IPS DF 19.7 (cell line): ENCODE results near the gene MYO16.

Experiments
- DNase-seq: peaks from one replicate; pipeline ENCODE4 v3.0.0-alpha.2; 2013; ENCODE audit warnings: low read depth, low spot score

The MYO16 gene

DNA sequence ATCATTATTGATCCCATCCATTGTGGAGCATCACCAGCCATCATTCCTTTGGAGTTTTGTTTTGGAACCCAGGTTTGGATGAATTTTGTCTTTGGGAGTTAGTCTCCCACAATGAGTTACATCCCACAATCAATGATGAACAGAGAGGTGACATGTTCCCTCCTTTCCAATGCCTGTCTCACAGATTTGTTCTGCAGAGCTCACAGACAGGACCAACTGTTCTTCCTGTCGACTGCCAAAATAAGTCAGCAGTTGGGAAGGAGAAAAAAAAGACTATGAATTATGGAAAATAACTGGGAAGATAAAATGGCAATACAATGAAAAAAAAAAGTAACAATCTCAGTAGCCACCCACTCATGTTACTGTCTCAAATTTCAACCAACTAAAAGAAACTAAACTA is 489.1 kb downstream of the MYO16 start:
- no peak for DNase-seq

DNA sequence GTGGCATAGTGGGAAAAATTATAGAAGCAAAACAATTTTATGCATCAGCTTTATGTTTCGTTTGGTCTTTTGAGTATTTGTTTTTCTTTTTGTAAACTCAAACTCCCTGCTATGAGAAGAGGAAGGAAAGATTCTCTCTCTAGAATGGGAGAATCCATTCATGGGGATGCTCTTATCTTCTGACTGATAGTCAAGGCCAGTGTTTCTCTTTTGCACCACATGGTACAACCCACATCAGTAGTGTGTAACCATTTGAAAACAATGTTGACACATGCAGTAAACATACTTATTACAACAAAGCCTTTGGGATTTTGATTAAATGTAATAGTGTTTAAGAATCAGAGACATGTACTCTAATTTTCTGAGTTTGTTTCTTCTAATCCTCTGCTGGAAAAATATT is 490.5 kb downstream of the MYO16 start:
- no peak for DNase-seq

- DNase-seq, result no peak
These were observed 492.4 kb downstream of the MYO16 start for GRCh38 chr13:109121826-109122225.

DNA sequence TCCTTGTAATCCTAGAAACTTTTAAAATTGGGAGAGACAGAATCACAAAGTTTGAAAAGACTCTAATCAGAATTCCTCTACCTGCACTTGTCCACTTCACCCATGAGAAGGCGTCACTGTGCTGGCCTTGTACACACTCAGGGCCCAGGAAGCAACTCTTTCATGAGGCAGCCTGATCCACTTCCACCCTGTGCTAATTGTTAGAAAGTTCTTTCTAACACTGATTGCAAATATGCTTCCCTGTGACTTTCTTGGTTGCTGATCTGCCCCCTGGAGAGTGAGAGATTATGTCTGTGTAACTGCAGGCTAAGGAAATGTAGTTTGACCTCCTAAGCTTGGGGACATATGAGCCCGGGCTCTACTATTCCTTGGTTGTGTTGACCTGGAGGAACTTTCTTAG is 494.6 kb downstream of the MYO16 start:
- DNase-seq, result no peak

GRCh38 chr13:109126178-109126577 is 496.8 kb downstream of the MYO16 start:
- DNase-seq, result no peak

DNA sequence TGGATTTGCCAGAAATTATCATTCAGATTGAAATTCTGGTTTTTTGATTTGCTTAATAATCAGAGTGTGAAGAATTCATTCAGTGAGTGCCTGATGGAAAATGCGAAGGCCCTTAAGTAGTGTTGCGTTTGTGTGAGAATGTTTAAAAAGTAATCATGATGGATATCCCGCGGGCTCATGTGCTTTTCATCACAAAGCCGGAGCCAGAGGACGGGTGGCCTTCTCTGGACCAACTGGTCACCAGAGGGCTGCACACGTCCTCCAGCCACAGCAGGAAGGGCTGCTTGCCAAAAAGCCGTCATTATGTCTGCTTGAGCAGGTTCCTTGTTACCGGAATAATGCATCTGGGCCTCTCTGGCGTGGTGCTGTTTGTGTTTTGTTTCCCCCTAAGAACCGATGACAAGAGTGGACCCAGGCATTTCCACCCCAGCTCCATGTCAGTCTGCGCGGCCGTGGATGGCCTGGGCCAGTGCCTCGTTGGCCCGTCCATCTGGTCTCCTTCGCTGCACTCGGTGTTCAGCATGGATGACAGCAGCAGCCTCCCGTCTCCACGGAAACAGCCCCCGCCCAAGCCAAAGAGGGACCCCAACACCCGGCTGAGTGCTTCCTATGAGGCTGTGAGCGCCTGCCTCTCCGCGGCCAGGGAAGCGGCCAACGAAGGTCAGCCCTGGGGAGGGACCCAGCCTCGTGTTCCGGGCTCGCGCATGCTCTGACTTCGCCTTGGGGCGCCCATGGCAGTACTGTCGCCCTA is 497.7 kb downstream of the MYO16 start:
- DNase-seq, result no peak

- DNase-seq, result no peak
These were observed 498.7 kb downstream of the MYO16 start for GRCh38 chr13:109128121-109128520.

DNA sequence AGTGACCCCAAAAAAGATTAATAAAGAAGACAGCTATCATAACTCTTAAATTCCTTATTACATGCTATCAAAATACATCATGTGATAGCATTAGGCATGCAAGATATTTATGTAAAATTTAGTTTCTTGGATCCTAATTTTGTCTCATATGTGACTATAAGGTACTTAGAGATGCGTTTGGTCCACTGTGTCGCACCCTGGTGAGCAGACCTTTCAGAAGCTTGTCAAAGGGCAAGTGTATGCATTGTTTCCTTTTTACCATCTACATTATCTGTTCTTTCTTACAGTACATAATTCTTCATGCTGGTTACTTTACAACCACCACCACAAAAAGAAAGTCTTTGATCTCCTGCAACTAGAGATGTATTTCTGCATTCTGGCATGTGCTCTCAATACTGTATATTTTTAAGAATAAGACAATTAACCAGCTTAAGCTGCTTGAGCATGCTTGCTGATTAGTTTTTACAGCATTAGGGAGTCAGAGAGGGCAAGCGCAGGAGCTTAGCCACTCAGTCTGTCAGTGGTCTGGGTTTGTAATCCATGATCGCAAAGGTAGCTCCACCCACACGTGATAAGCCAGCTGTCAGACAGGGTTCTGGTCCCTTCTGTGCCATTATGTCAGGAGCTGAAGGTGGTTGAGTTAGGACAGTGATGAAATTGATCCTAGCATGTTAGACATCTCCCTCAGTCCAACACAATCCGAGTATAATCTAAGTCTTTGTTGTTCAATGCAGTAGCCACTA is 500.9 kb downstream of the MYO16 start:
- no peak for DNase-seq

DNA sequence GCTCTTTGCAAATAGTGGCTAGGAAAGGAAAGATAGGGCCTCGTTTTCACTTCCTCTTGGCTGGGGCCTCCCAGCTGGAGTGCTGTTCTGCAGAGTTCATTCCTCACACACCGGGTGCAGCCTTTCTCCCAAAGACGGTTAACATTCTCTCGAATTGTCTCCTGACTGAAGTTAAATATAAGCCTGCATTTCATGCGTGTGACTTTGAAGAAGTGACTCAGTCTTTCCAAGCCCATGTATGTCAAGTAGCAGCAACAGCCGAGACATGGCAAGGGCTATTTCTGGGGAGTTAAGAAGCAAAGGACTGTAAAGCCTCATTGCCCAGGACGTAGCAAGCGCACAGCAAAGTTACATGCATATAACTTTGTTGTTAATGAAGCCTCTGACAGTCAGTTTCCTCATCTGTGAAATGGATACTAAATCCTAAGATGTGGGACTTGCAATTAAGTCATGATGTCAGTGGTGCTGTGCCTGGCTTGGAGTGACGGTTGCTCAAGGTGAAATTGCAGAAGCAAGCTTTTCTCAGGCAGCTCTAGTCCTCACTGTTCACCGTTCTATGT is 502.4 kb downstream of the MYO16 start:
- DNase-seq, result no peak

GRCh38 chr13:109135018-109135417 is 505.6 kb downstream of the MYO16 start:
- no peak for DNase-seq

DNA sequence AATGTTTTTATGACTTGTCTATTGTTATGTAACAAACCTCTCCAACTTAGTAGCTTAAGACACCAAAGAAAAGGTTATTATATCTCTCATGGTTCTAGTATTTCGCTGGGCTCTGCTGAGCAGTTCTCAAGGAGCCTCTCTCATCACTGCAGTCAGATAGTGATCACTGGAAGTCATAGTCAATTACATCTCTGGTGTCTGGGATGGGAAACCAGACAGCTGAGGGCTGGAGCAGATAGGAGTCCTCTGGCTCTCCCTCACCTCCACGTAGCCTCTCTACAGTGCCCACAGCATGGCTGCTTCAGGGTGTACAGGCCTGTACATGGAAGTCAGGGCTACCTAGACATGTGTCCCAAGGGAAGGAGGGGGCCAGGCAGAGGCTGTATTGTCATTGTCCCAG is 507.5 kb downstream of the MYO16 start:
- no peak for DNase-seq

GRCh38 chr13:109139346-109139745 is 509.9 kb downstream of the MYO16 start:
- no peak for DNase-seq

DNA sequence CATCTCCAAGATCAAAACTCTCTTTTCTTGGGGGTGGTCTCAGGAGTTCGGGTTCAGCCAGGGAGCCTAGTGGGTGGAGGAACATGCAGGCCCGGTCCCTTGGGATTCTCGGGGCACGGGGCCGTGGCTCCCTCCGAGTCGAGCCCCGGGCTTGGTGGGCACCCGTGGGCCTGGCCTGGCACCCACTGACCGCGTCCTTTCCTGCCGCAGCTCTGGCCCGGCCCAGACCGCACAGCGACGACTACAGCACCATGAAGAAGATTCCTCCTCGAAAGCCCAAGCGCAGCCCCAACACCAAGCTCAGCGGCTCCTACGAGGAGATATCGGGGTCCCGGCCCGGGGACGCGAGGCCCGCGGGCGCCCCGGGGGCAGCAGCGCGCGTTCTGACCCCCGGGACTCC is 510.6 kb downstream of the MYO16 start:
- no peak for DNase-seq

- no peak for DNase-seq
These were observed 511.3 kb downstream of the MYO16 start for GRCh38 chr13:109140479-109141349.

- no peak for DNase-seq
These were observed 512.3 kb downstream of the MYO16 start for GRCh38 chr13:109141706-109142105.

DNA sequence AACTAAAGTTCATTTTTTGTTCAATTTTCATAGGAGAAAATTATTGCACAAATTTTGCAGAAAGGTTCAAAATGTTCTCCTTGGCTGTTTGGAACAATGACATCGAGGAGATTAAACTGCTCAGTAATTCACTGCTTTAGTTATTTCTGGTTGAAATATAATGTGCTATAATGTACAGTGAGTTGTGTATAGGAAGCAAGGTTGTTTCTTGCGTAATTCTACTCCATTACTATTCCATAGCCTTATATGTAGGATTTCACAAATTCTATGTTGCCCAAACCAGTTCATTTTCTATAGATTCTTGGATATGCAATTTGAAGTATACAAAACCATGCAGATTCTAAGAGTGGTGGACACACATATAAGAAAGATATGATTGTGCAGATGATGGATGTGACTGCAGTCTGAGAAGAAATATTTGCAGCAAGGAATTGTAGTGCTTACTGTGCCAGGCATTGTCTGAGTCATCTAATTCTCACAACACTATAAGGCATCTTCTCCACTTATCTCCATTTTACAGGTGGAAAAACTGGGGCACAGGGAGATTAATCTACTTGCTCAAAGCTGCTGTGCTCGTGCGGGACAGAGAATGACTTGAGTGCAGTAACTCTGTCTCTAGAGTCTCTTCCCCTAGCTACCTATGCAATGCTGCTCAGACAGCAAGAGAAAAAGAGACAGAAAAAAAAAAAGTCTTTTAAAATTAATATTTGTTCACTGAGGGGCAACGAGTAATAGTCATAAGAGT is 515.5 kb downstream of the MYO16 start:
- no peak for DNase-seq

GRCh38 chr13:109145631-109146030 is 516.2 kb downstream of the MYO16 start:
- DNase-seq, result no peak

- DNase-seq, result no peak
These were observed 517.0 kb downstream of the MYO16 start for GRCh38 chr13:109146393-109146792.

DNA sequence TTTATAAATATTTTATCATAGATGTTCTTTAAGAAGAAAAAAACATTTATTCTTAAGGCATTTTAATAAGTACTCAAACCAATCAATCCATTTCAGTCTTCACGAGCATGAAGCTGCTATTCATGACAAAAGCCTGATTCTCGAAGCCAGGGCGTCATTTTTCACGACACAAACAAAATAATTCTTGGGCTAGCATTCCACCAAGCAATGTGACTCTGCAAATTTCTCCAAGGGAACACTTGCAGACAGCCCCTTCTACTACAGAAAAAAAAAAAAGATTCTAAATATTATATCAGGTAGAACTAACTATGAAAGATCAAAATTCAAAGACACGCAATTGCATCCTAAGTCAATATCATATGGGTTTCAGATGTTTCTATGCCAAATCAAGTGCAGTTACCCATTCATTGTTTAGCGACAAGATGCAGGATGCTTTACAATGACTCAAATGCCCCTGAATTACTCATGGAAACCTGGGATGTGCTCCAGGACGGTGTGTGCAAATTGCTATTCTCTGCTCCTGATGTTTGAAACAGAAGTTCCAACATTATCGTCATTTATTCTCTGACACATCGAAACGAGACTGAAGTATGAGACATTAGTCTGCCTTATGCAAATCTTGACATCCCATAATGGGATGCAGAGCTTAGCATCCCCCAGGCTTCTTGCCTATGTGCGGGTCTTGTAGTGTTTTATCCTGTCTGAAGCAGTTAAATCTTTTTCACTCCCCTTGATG is 517.7 kb downstream of the MYO16 start:
- DNase-seq, result no peak

DNA sequence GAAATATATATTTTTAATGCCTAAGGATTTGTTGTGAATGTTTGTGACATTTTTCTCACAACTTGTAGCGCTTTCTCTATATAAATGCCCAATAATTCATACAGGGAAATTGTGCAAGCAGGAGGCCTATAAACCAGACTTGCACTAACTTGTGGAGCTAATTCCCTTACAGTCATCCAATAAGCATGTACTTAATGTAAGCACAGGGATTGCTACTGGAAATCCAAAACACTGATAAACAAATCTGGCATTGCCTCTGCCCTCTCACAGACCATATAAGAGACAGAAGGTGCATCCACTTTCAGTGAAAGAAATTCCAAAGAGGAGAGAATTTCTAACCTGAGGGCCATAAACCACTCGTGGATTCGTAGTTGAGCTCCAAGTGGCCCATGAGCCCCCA is 518.8 kb downstream of the MYO16 start:
- DNase-seq, result no peak

DNA sequence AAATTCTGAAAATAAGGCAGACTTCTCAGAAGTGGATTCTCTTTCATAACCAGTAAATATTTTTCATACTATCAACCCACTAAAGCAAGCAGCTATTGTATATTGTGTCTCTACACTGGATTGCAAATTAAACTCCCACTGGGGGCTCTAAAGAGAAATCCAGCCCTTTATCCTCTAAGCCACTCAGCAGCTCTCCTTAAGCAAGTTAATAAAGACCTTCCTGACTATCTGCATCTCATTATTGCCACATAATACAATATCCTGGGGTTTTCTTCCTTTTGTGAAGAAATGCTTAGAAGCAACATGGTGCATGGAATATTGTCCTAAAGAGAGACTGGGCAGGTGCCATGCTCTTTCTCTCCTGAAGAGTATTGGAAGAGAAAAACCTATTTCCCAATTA is 521.3 kb downstream of the MYO16 start:
- no peak for DNase-seq
